Liver (tissue), 3 donors: ENCODE results near the gene TRIM15.

Experiments used
- ATF3 ChIP-seq: IDR thresholded peaks from 2 replicates; pipeline ENCODE4 v1.6.1; 2016; ENCODE audit warnings: antibody characterized with exemption
- CTCF ChIP-seq: fragments of 150-350 bp; IDR thresholded peaks from 2 replicates; pipeline ENCODE4 v1.5.1; 2017; ENCODE audit warnings: improper control_type of control experiment, low read depth, low read length; ENCODE audit not compliant: missing input control
- EGR1 ChIP-seq, 2 donors: IDR thresholded peaks; 2 replicates each; pipeline ENCODE4 v1.6.1; 2016 to 2018; ENCODE audit warnings: antibody characterized with exemption in 2 of 2, low read depth in 2 of 2
- FOXA1 ChIP-seq: IDR thresholded peaks from 2 replicates; pipeline ENCODE4 v1.6.1; 2016; ENCODE audit warnings: antibody characterized with exemption
- FOXA2 ChIP-seq: IDR thresholded peaks from 2 replicates; pipeline ENCODE4 v1.6.1; 2016; ENCODE audit warnings: antibody characterized with exemption
- JUND ChIP-seq, 2 donors: IDR thresholded peaks; 2 replicates each; pipeline ENCODE4 v1.6.1; 2016; ENCODE audit warnings: antibody characterized with exemption in 2 of 2
- MAX ChIP-seq: IDR thresholded peaks from 2 replicates; pipeline ENCODE4 v1.6.1; 2016; ENCODE audit warnings: antibody characterized with exemption
- RAD21 ChIP-seq, 2 donors: IDR thresholded peaks; 2 replicates each; pipeline ENCODE4 v1.6.1; 2016; ENCODE audit warnings: antibody characterized with exemption in 2 of 2, mild to moderate bottlenecking in 2 of 2
- REST ChIP-seq: IDR thresholded peaks from 2 replicates; pipeline ENCODE4 v1.6.1; 2016; ENCODE audit warnings: antibody characterized with exemption, mild to moderate bottlenecking
- RXRA ChIP-seq, 2 donors: IDR thresholded peaks; 2 replicates each; pipeline ENCODE4 v1.6.1; 2017 to 2018; ENCODE audit warnings: antibody characterized with exemption in 2 of 2, mild to moderate bottlenecking in 1 of 2
- SP1 ChIP-seq: IDR thresholded peaks from 2 replicates; pipeline ENCODE4 v1.6.1; 2018; ENCODE audit warnings: antibody characterized with exemption, mild to moderate bottlenecking
- TAF1 ChIP-seq: conservative IDR thresholded peaks from 2 replicates; pipeline ENCODE4 v1.6.1; 2016; ENCODE audit warnings: antibody characterized with exemption, mild to moderate bottlenecking
- ZBTB33 ChIP-seq: IDR thresholded peaks from 2 replicates; pipeline ENCODE4 v1.6.1; 2016; ENCODE audit warnings: antibody characterized with exemption
- donor health status: healthy.
- donor health status: healthy.

GRCh38 chr6:30158475-30159040 lies 4.8 kb upstream of the TRIM15 start:
- TF ChIP-seq RXRA (IDR thresholded peaks at IDR 0.05) (no peak), CTCF (no peak), RAD21 (IDR thresholded peaks at IDR 0.05) (no peak), MAX (no peak), ZBTB33 (no peak), REST (no peak), JUND (IDR thresholded peaks at IDR 0.05) (no peak), TAF1 (no peak), FOXA2 (no peak), FOXA1 (no peak), ATF3 (no peak), SP1 (no peak), EGR1 (IDR thresholded peaks at IDR 0.05; ENCODE audit: low read depth in 2 of 2) (no peak)
